ENCODE results near the gene CHRNE. TPM values are rescaled to one million over a fixed set of nuclear protein-coding genes. Genes with fewer than 3 reads are reported as not detected.

The CHRNE gene
- total RNA-seq, 4 donors from 2014 or later: 0.57 TPM; not detected in 3

DNA sequence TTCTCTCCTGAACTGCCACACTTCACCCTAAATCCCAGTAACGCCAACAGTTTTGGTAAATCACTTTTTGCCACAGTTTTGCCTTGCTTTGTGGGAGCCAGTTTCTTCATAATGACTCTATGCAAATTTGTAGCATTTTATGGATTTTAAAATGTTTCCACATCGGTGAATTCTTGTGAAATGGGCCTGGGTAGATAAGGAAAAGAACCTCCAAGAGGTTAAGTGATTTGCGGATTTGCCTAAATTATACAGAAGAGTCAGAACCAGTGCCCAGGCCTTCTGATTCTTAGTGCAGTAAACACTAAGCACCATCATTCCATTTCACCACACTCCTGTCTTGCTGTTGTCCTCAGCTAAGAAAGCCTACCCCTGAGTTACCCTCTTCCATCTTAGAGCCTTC lies 51.8 kb downstream of the CHRNE start:
- intact Hi-C loops (cut with DNase I): no loop called here
- 74 to 84% methylated on average over 3 of the region's 3 CpGs for WGBS, 2 donors
- DNase-seq: no peak
- no peak for TF ChIP-seq POLR2A (IDR thresholded peaks at IDR 0.05)
- TF ChIP-seq, protein P1, sequence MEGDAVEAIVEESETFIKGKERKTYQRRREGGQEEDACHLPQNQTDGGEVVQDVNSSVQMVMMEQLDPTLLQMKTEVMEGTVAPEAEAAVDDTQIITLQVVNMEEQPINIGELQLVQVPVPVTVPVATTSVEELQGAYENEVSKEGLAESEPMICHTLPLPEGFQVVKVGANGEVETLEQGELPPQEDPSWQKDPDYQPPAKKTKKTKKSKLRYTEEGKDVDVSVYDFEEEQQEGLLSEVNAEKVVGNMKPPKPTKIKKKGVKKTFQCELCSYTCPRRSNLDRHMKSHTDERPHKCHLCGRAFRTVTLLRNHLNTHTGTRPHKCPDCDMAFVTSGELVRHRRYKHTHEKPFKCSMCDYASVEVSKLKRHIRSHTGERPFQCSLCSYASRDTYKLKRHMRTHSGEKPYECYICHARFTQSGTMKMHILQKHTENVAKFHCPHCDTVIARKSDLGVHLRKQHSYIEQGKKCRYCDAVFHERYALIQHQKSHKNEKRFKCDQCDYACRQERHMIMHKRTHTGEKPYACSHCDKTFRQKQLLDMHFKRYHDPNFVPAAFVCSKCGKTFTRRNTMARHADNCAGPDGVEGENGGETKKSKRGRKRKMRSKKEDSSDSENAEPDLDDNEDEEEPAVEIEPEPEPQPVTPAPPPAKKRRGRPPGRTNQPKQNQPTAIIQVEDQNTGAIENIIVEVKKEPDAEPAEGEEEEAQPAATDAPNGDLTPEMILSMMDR (IDR thresholded peaks at IDR 0.05): no peak
- no peaks in the 10 kb centered on the region for H3K27me3 ChIP-seq
- H3K4me1 ChIP-seq: peaks cover 48 to 94% (median 50%) of the 10 kb centered on the region in 3 donors
- no peak overlapping the region for H3K4me3 ChIP-seq
- H3K36me3 ChIP-seq: no peaks in the 10 kb centered on the region
- peak overlapping the region; percentile 80 to 93 (median 87) for H3K27ac ChIP-seq
- no peaks in the 10 kb centered on the region for H3K9me3 ChIP-seq

DNA sequence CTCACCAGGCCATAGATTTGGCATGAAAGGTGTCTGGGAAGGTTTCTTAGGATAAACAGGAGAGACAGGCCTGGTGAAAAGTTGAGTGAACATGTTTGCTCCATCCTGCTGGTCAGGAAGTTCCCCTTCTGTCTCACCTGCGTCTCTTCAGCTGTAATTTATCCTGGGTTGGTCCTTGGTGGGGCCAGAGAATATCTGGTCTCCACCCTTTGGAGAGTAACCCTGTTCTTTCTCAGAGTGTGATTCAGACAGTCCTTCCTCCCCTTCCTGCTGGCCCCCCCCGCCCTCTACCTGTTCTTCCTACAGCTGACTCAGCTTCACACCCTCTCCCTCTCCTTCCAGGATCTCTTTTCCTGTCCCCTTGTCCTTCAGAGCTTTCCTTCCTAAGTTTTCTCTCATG lies 52.7 kb downstream of the CHRNE start:
- Histone ChIP-seq H3K36me3 (peaks cover 0 to 4% (median 0%) of the 10 kb centered on the region in 3 donors), H3K4me1 (peaks cover 48 to 94% (median 50%) of the 10 kb centered on the region in 3 donors), H3K27me3 (no peaks in the 10 kb centered on the region), H3K27ac (peak overlapping the region; percentile 85 to 93 (median 88)), H3K9me3 (no peaks in the 10 kb centered on the region), H3K4me3 (no peak overlapping the region)
- DNase-seq: no peak
- 29 to 58% methylated on average over 2 of the region's 2 CpGs for WGBS, 2 donors
- no peak for TF ChIP-seq POLR2A (IDR thresholded peaks at IDR 0.05)
- TF ChIP-seq, protein P1 (IDR thresholded peaks at IDR 0.05): no peak
- intact Hi-C loops (cut with DNase I): no loop called here

DNA sequence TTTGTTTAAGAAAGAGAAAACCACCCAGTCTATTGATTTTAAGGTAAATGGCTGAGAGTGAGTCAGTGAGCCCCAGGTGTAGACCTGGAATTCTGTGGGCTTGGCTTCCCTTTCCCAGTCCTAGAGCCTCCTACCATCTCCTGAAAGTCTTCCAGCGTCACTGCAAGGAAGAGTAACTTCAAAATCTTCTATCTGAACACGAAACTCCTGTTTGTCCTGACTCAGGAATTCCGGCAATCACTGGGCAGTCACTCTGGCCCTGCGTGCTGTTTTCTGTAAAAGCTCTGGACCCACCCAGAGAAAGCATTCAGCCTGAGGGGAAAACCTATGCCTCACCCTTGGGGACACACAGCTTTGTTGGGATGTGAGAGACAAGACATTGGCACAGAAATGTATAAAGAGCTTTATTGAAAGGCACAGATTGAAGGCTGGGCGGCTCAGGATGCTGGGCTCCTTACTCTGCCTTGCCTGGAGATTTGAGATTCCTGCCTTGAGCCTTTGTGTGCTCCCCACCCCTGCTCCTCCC lies 53.8 kb downstream of the CHRNE start:
- intact Hi-C loops (cut with DNase I): no loop called here
- TF ChIP-seq POLR2A (IDR thresholded peaks at IDR 0.05): no peak
- TF ChIP-seq, protein P1 (IDR thresholded peaks at IDR 0.05): no peak
- Histone ChIP-seq H3K27me3 (no peaks in the 10 kb centered on the region), H3K27ac (peak overlapping the region; percentile 85 to 93 (median 88)), H3K36me3 (peaks cover 0 to 14% (median 0%) of the 10 kb centered on the region in 3 donors), H3K4me3 (no peak overlapping the region), H3K9me3 (no peaks in the 10 kb centered on the region), H3K4me1 (peaks cover 46 to 92% (median 47%) of the 10 kb centered on the region in 3 donors)
- no peak for DNase-seq
- WGBS, 2 donors: 42 to 44% methylated on average over 4 to 5 of the region's 5 CpGs

Other genes starting within 250 kb of the CHRNE start
- gene PELP1, start 199.0 kb downstream of the CHRNE start, total RNA-seq: 10 to 100 TPM; 10.3 to 25.0 (median 14.7) TPM
- gene ARRB2, start 192.5 kb downstream of the CHRNE start, total RNA-seq: 10 to 100 TPM in 2 of 4 donors, 1 to 10 TPM in 2; 4.4 to 24.8 (median 10.1) TPM
- 10 to 100 TPM; 17.3 to 45.3 (median 29.7) TPM for gene MED11, start 171.7 kb downstream of the CHRNE start, total RNA-seq
- 1 to 10 TPM in 2 of 4 donors, not detected in 2; 1.1 to 1.7 TPM for gene ZMYND15, start 163.3 kb downstream of the CHRNE start, total RNA-seq
- 10 to 100 TPM; 15.2 to 28.2 (median 19.5) TPM for gene CXCL16, start 163.2 kb downstream of the CHRNE start, total RNA-seq
- gene TM4SF5, start 131.2 kb downstream of the CHRNE start, total RNA-seq: not detected
- 1 to 10 TPM in 3 of 4 donors, not detected in 1; 1.3 to 5.2 (median 1.5) TPM for gene VMO1, start 116.7 kb downstream of the CHRNE start, total RNA-seq
- gene GLTPD2, start 114.1 kb downstream of the CHRNE start, total RNA-seq: 1 to 10 TPM in 3 of 4 donors, not detected in 1; 1.1 to 2.0 (median 1.1) TPM
- 100 to 1,000 TPM; 154 to 216 (median 201) TPM for gene PSMB6, start 106.9 kb downstream of the CHRNE start, total RNA-seq
- gene PLD2, start 95.9 kb downstream of the CHRNE start, total RNA-seq: 100 to 1,000 TPM in 1 of 4 donors, 10 to 100 TPM in 3; 38.7 to 114 (median 86.7) TPM
- 100 to 1,000 TPM in 3 of 4 donors, 10 to 100 TPM in 1; 50.1 to 156 (median 117) TPM for gene MINK1, start 69.8 kb downstream of the CHRNE start, total RNA-seq
- 1 to 10 TPM in 1 of 4 donors, under 1 TPM in 3; 0.27 to 2.7 (median 0.92) TPM for gene C17orf107, start 3.6 kb downstream of the CHRNE start, total RNA-seq
- not detected for gene GP1BA, start 29.2 kb upstream of the CHRNE start, total RNA-seq
- 10 to 100 TPM; 29.3 to 54.2 (median 42.2) TPM for gene SLC25A11, start 36.9 kb upstream of the CHRNE start, total RNA-seq
- 10 to 100 TPM; 42.3 to 57.4 (median 54.2) TPM for gene RNF167, start 37.2 kb upstream of the CHRNE start, total RNA-seq
- gene PFN1, start 45.4 kb upstream of the CHRNE start, total RNA-seq: 100 to 1,000 TPM; 520 to 970 (median 715) TPM
- gene ENO3, start 48.0 kb upstream of the CHRNE start, total RNA-seq: 1 to 10 TPM in 2 of 4 donors, under 1 TPM in 1, not detected in 1; 0.31 to 3.6 (median 1.5) TPM
- gene SPAG7, start 64.7 kb upstream of the CHRNE start, total RNA-seq: 10 to 100 TPM; 34.5 to 48.8 (median 39.5) TPM
- 10 to 100 TPM in 3 of 4 donors, 1 to 10 TPM in 1; 6.9 to 19.6 (median 13.4) TPM for gene CAMTA2, start 84.6 kb upstream of the CHRNE start, total RNA-seq
- gene INCA1, start 94.4 kb upstream of the CHRNE start, total RNA-seq: 1 to 10 TPM in 1 of 4 donors, under 1 TPM in 1, not detected in 2; 0.31 to 1.1 TPM
- 10 to 100 TPM; 66.9 to 93.3 (median 81.7) TPM for gene KIF1C, start 94.9 kb upstream of the CHRNE start, total RNA-seq
- 1 to 10 TPM in 2 of 4 donors, under 1 TPM in 2; 0.26 to 1.4 (median 1.1) TPM for gene SLC52A1, start 132.3 kb upstream of the CHRNE start, total RNA-seq
- 1 to 10 TPM; 1.4 to 6.1 (median 2.3) TPM for gene ZFP3, start 175.4 kb upstream of the CHRNE start, total RNA-seq
- gene ZNF232, start 208.8 kb upstream of the CHRNE start, total RNA-seq: 1 to 10 TPM; 4.5 to 7.8 (median 5.8) TPM
- gene USP6, start 212.9 kb upstream of the CHRNE start, total RNA-seq: under 1 TPM in 2 of 4 donors, not detected in 2; under 0.01 to 0.09 TPM